HG03575 (cell line): ENCODE results near the gene TSPOAP1.
"Not testable (repeated sequence)": the region's sequence is repeated elsewhere in the genome, so short reads cannot be mapped to it uniquely, and the experiment has no call there.

ENCODE experiments used
- ATAC-seq: cut with Tn5 transposase; IDR thresholded peaks from one replicate; pipeline ENCODE4 v1.9.1; 2021; ENCODE audit not compliant: unreplicated experiment, insufficient number of reproducible peaks, low FRiP score; ENCODE audit errors: extremely low read depth

The TSPOAP1 gene

GRCh38 chr17:58344047-58344790, 15.6 kb upstream of the TSPOAP1 start:
- ATAC-seq, result peak; percentile 66

- no peak for ATAC-seq
These were observed 14.5 kb upstream of the TSPOAP1 start for GRCh38 chr17:58343131-58343530.

- no peak for ATAC-seq
These were observed 13.4 kb upstream of the TSPOAP1 start for GRCh38 chr17:58341861-58342475.

- ATAC-seq, result not testable (repeated sequence)
These were observed 12.7 kb upstream of the TSPOAP1 start for GRCh38 chr17:58341136-58341860.

GRCh38 chr17:58340405-58340876, 11.8 kb upstream of the TSPOAP1 start:
- ATAC-seq, result no peak

- no peak for ATAC-seq
These were observed 11.3 kb upstream of the TSPOAP1 start for GRCh38 chr17:58339755-58340404.

- ATAC-seq, result no peak
These were observed 10.5 kb upstream of the TSPOAP1 start for GRCh38 chr17:58338841-58339754.

GRCh38 chr17:58338454-58338840, 9.9 kb upstream of the TSPOAP1 start:
- ATAC-seq, result no peak

- ATAC-seq, result no peak
These were observed 9.2 kb upstream of the TSPOAP1 start for GRCh38 chr17:58337600-58338453.

- ATAC-seq, result no peak
These were observed 8.6 kb upstream of the TSPOAP1 start for GRCh38 chr17:58337210-58337599.

GRCh38 chr17:58336456-58337209, 8.0 kb upstream of the TSPOAP1 start:
- ATAC-seq, result no peak

GRCh38 chr17:58335779-58336455, 7.3 kb upstream of the TSPOAP1 start:
- no peak for ATAC-seq

GRCh38 chr17:58335061-58335731, 6.6 kb upstream of the TSPOAP1 start:
- no peak for ATAC-seq

GRCh38 chr17:58334661-58335060, 6.1 kb upstream of the TSPOAP1 start:
- ATAC-seq, result no peak

GRCh38 chr17:58334256-58334655, 5.7 kb upstream of the TSPOAP1 start:
- ATAC-seq, result no peak

GRCh38 chr17:58333736-58334207, 5.2 kb upstream of the TSPOAP1 start:
- no peak for ATAC-seq
